OCI-LY7 (cell line): ENCODE results near the gene SIRPA. TPM values are rescaled to one million over a fixed set of nuclear protein-coding genes. Genes with fewer than 3 reads are reported as not detected.

Source experiments
- BruUV-seq: library from RNA; stranded (reverse); fragments of 400-500 nt; replicated peaks from 2 replicates; lab custom pipeline; 2021; lab: Mats Ljungman, UMichigan
- CTCF ChIA-PET: fragments of 300-600 bp; sonication (Branson Sonifier 250); formaldehyde crosslinking; loops from one replicate; lab custom pipeline; 2022; ENCODE audit warnings: antibody characterized with exemption; ENCODE audit not compliant: unreplicated experiment; lab: Charles Lee
- POLR2A ChIA-PET: fragments of 300-600 bp; sonication (Branson Sonifier 250); formaldehyde crosslinking; loops from one replicate; lab custom pipeline; 2022; ENCODE audit warnings: antibody characterized with exemption; lab: Charles Lee
- DNase-seq: peaks from one replicate; pipeline ENCODE4 v3.0.0-alpha.2; 2015; ENCODE audit warnings: low spot score
- H2AFZ ChIP-seq: fragments of 200-600 bp; sonication (generic), shearing (Covaris generic); 2 replicates; pipeline ENCODE4 v1.6.1; 2014; ENCODE audit warnings: mild to moderate bottlenecking, antibody characterized with exemption, low read length, moderate library complexity
- H3K27ac ChIP-seq: fragments of 200-600 bp; sonication (generic); 2 replicates; pipeline ENCODE4 v1.5.1; 2014; ENCODE audit warnings: mixed run types, low read depth, mild to moderate bottlenecking, moderate library complexity, low read length, inconsistent platforms; ENCODE audit not compliant: poor library complexity, severe bottlenecking
- H3K36me3 ChIP-seq: fragments of 200-600 bp; sonication (generic); 2 replicates; pipeline ENCODE4 v1.6.1; 2014; ENCODE audit warnings: mild to moderate bottlenecking, antibody characterized with exemption, low read length, moderate library complexity, mixed read lengths; ENCODE audit not compliant: insufficient read depth
- H3K4me1 ChIP-seq: fragments of 200-600 bp; sonication (generic); 2 replicates; pipeline ENCODE4 v1.5.1; 2014; ENCODE audit warnings: mild to moderate bottlenecking, low read length; ENCODE audit not compliant: insufficient read depth, poor library complexity, severe bottlenecking
- H3K4me2 ChIP-seq: fragments of 200-600 bp; sonication (generic); 2 replicates; pipeline ENCODE4 v1.6.1; 2014; ENCODE audit warnings: mild to moderate bottlenecking, low read length
- H3K4me3 ChIP-seq: fragments of 200-600 bp; sonication (generic); 2 replicates; pipeline ENCODE4 v1.5.1; 2014; ENCODE audit warnings: mild to moderate bottlenecking, low read depth, low read length; ENCODE audit not compliant: poor library complexity, severe bottlenecking
- H3K79me2 ChIP-seq: fragments of 200-600 bp; sonication (generic); 2 replicates; pipeline ENCODE4 v1.6.1; 2016; ENCODE audit warnings: low read depth, mild to moderate bottlenecking, low read length, moderate library complexity, mixed read lengths; ENCODE audit not compliant: insufficient read depth
- H3K9me2 ChIP-seq: fragments of 200-600 bp; sonication (generic); 2 replicates; pipeline ENCODE4 v1.6.1; 2016; ENCODE audit warnings: mild to moderate bottlenecking, low read length, mixed read lengths; ENCODE audit not compliant: insufficient read depth
- H3K9me3 ChIP-seq: fragments of 200-600 bp; sonication (generic); 2 replicates; pipeline ENCODE4 v1.6.1; 2014; ENCODE audit warnings: mild to moderate bottlenecking, mixed run types, low read length, mixed read lengths
- H4K20me1 ChIP-seq: fragments of 200-600 bp; sonication (generic); 2 replicates; pipeline ENCODE4 v1.6.1; 2014; ENCODE audit warnings: mild to moderate bottlenecking, antibody characterized with exemption, low read length, moderate library complexity, mixed read lengths; ENCODE audit not compliant: insufficient read depth
- CTCF ChIP-seq: fragments of 200-600 bp; sonication (generic); conservative IDR thresholded peaks from 2 replicates; pipeline ENCODE4 v1.5.1; 2014; ENCODE audit warnings: mild to moderate bottlenecking, antibody characterized with exemption, low read length, moderate library complexity, mixed read lengths
- EZH2phosphoT487 ChIP-seq: fragments of 200-600 bp; sonication (generic); IDR thresholded peaks from 2 replicates; pipeline ENCODE4 v1.6.1; 2018; ENCODE audit warnings: low read depth, borderline replicate concordance, mild to moderate bottlenecking, mixed run types, antibody characterized with exemption, low read length, moderate library complexity, mixed read lengths
- intact Hi-C: fragments of 100-400 bp; cut with micrococcal nuclease; formaldehyde crosslinking; loops from one replicate; pipeline ENCODE4 v1.10.0; 2022; ENCODE audit not compliant: unreplicated experiment
- total RNA-seq, 2 experiments: library from RNA; depleted of rRNA in 1 of 2; stranded (reverse); fragments of >200 nt in 1 of 2; shearing (Covaris generic) in 1 of 2; gene quantifications; 2 replicates each; pipeline ENCODE4 v1.2.3, GENCODE V29; 2014 to 2022

The SIRPA gene
- total RNA-seq, 2 experiments from 2014 or later: not detected

- Histone ChIP-seq H4K20me1 (no peaks in the 10 kb centered on the region), H3K9me3 (no peaks in the 10 kb centered on the region), H3K27ac (no peak overlapping the region), H3K4me2 (no peak overlapping the region), H3K79me2 (no peaks in the 10 kb centered on the region), H2AFZ (no peak overlapping the region), H3K36me3 (no peaks in the 10 kb centered on the region), H3K4me1 (peaks cover 8% of the 10 kb centered on the region), H3K9me2 (no peaks in the 10 kb centered on the region), H3K4me3 (no peak overlapping the region)
- intact Hi-C loops: loop anchor here (5.0 kb wide), 1 partner anchor 483 kb away; no protein-coding TSS in a partner anchor
- no TSS peak for BruUV-seq
- DNase-seq: no peak
- ChIA-PET POLR2A (interaction anchor here (0.7 kb wide), 1 partner anchor 321 kb away, joined by 6 read pairs; no protein-coding TSS in a partner anchor), CTCF (no interaction called here)
- TF ChIP-seq EZH2phosphoT487 (no peak), CTCF (no peak)
Measured at GRCh38 chr20:1968964-1969363, 73.8 kb downstream of the SIRPA start.

GRCh38 chr20:1971893-1972586 is 76.8 kb downstream of the SIRPA start:
- H3K9me3 ChIP-seq: no peaks in the 10 kb centered on the region
- ChIA-PET POLR2A (no interaction called here), CTCF (no interaction called here)
- BruUV-seq: no TSS peak
- no peak overlapping the region for H3K27ac ChIP-seq
- no peak for TF ChIP-seq EZH2phosphoT487
- no peak for TF ChIP-seq CTCF
- H4K20me1 ChIP-seq: no peaks in the 10 kb centered on the region
- no peaks in the 10 kb centered on the region for H3K9me2 ChIP-seq
- no peaks in the 10 kb centered on the region for H3K79me2 ChIP-seq
- no peak overlapping the region for H3K4me2 ChIP-seq
- H3K36me3 ChIP-seq: no peaks in the 10 kb centered on the region
- no peak overlapping the region for H2AFZ ChIP-seq
- DNase-seq: no peak
- H3K4me1 ChIP-seq: no peaks in the 10 kb centered on the region
- intact Hi-C loops: no loop called here
- H3K4me3 ChIP-seq: no peak overlapping the region
